Measurements from ENCODE around the gene NUB1.

DNA sequence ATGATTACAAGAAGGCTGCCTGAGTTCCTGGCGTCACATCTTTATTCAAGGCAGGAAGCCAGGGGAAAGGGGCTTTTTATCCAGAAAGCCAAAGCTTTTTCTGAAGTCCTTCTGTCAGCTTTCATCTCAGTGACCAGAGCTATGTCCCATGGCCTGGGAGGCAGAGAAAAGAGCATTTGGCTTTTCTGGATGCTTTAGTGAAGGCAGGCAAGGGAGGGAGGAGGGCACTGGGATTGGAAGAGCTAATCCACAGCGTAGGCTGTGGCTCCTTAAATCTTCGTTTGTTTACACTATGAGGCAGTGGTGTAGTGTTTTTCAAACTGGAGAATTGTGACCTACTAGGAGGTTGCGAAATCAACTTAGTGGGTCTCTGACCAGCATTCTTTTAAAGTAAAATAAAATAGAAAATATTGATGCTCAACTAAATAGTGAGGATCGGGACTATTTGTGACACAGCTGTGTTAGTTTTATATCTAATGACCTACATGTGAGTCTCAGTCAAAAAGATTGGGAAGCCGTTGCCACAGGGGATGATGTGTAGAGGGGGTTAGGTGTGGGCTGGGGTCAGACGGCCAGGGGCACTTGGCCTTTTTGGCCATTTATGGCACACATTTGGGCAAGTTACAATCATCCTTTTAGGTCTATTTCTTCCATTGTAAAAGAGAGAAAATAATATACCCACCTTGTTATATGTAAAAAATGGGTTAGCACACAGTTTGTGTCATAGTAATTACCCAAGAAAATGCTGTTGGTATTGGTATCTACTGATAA lies 84.2 kb downstream of the NUB1 start:
- TF ChIP-seq CTCF (IDR thresholded peaks at IDR 0.05; ENCODE audit: insufficient read depth, low read depth, low read length) (no peak), EZH2 (IDR thresholded peaks at IDR 0.05; ENCODE audit: insufficient read depth, low read length) (no peak)

Measured in astrocyte (in vitro differentiated cells and primary cell).